ENCODE data around the gene ODR4.
"Not testable (repeated sequence)": the region's sequence is repeated elsewhere in the genome, so short reads cannot be mapped to it uniquely, and the experiment has no call there.

The ODR4 gene

GRCh38 chr1:186461014-186461413, 85.4 kb downstream of the ODR4 start, which contains the start of gene PDC:
Gene PDC, minus strand, starts transcription at chr1:186461114. Its CDS starts 11,655 bp downstream, at chr1:186449459.
- Histone ChIP-seq H4K20me1 (ENCODE audit: low read depth, low read length) (no peaks in the 10 kb centered on the region), H2AFZ (ENCODE audit: low read depth, low read length, severe bottlenecking) (no peak within 1 kb of the TSS), H3K36me3 (ENCODE audit: low read length) (no peaks in the 10 kb centered on the region), H3F3A (ENCODE audit: insufficient read depth) (no peaks in the 10 kb centered on the region), H3K4me2 (ENCODE audit: low read depth, low read length, poor library complexity, severe bottlenecking) (no peak within 1 kb of the TSS), H3K27ac (ENCODE audit: low read depth, low read length) (no peak within 1 kb of the TSS), H3K27me3 (ENCODE audit: low read length) (no peaks in the 10 kb centered on the region), H3K9me3 (ENCODE audit: insufficient read depth, low read length) (no peaks in the 10 kb centered on the region), H3K4me3 (ENCODE audit: insufficient read depth, low read length, poor library complexity, severe bottlenecking) (no peak within 1 kb of the TSS), H3K79me2 (ENCODE audit: insufficient read depth, low read length) (no peaks in the 10 kb centered on the region), H3K9ac (ENCODE audit: low read length) (no peak within 1 kb of the TSS), H3K9me2 (replicated peaks; ENCODE audit: insufficient read depth, low read length) (no peaks in the 10 kb centered on the region)
- TF ChIP-seq CTCF (IDR thresholded peaks at IDR 0.05; ENCODE audit: insufficient read depth, low read length, poor library complexity, severe bottlenecking) (no peak), EZH2phosphoT487 (conservative IDR thresholded peaks at IDR 0.05; ENCODE audit: low read length) (no peak)

GRCh38 chr1:186463511-186463910, 87.9 kb downstream of the ODR4 start:
- Histone ChIP-seq H3K79me2 (ENCODE audit: insufficient read depth, low read length) (no peaks in the 10 kb centered on the region), H3K9me2 (replicated peaks; ENCODE audit: insufficient read depth, low read length) (no peaks in the 10 kb centered on the region), H3K9me3 (ENCODE audit: insufficient read depth, low read length) (no peaks in the 10 kb centered on the region), H3K36me3 (ENCODE audit: low read length) (no peaks in the 10 kb centered on the region), H3K4me3 (ENCODE audit: insufficient read depth, low read length, poor library complexity, severe bottlenecking) (no peak overlapping the region), H3K27me3 (ENCODE audit: low read length) (no peaks in the 10 kb centered on the region), H3K9ac (ENCODE audit: low read length) (no peak overlapping the region), H2AFZ (ENCODE audit: low read depth, low read length, severe bottlenecking) (no peak overlapping the region), H3K27ac (ENCODE audit: low read depth, low read length) (no peak overlapping the region), H3K4me2 (ENCODE audit: low read depth, low read length, poor library complexity, severe bottlenecking) (no peak overlapping the region), H4K20me1 (ENCODE audit: low read depth, low read length) (no peaks in the 10 kb centered on the region), H3F3A (ENCODE audit: insufficient read depth) (no peaks in the 10 kb centered on the region)
- TF ChIP-seq CTCF (IDR thresholded peaks at IDR 0.05; ENCODE audit: insufficient read depth, low read length, poor library complexity, severe bottlenecking) (no peak), EZH2phosphoT487 (conservative IDR thresholded peaks at IDR 0.05; ENCODE audit: low read length) (no peak)

- H3K4me3 ChIP-seq (ENCODE audit: insufficient read depth, low read length, poor library complexity, severe bottlenecking), result no peak overlapping the region
- no peaks in the 10 kb centered on the region for H3K9me2 ChIP-seq (replicated peaks; ENCODE audit: insufficient read depth, low read length)
- H3K9me3 ChIP-seq (ENCODE audit: insufficient read depth, low read length), result no peaks in the 10 kb centered on the region
- H4K20me1 ChIP-seq (ENCODE audit: low read depth, low read length), result no peaks in the 10 kb centered on the region
- H2AFZ ChIP-seq (ENCODE audit: low read depth, low read length, severe bottlenecking), result no peak overlapping the region
- H3K27ac ChIP-seq (ENCODE audit: low read depth, low read length), result no peak overlapping the region
- H3K27me3 ChIP-seq (ENCODE audit: low read length), result no peaks in the 10 kb centered on the region
- no peaks in the 10 kb centered on the region for H3K79me2 ChIP-seq (ENCODE audit: insufficient read depth, low read length)
- H3K9ac ChIP-seq (ENCODE audit: low read length), result no peak overlapping the region
- no peaks in the 10 kb centered on the region for H3K36me3 ChIP-seq (ENCODE audit: low read length)
- H3F3A ChIP-seq (ENCODE audit: insufficient read depth), result no peaks in the 10 kb centered on the region
- no peak overlapping the region for H3K4me2 ChIP-seq (ENCODE audit: low read depth, low read length, poor library complexity, severe bottlenecking)
- TF ChIP-seq CTCF (IDR thresholded peaks at IDR 0.05; ENCODE audit: insufficient read depth, low read length, poor library complexity, severe bottlenecking) (no peak), EZH2phosphoT487 (conservative IDR thresholded peaks at IDR 0.05; ENCODE audit: low read length) (no peak)
Measured at GRCh38 chr1:186463926-186464325, 88.3 kb downstream of the ODR4 start.

- not testable (repeated sequence) for H3K4me3 ChIP-seq (ENCODE audit: insufficient read depth, low read length, poor library complexity, severe bottlenecking); H3K79me2 ChIP-seq (ENCODE audit: insufficient read depth, low read length); H3K4me2 ChIP-seq (ENCODE audit: low read depth, low read length, poor library complexity, severe bottlenecking); H3K36me3 ChIP-seq (ENCODE audit: low read length); H3K27me3 ChIP-seq (ENCODE audit: low read length); H2AFZ ChIP-seq (ENCODE audit: low read depth, low read length, severe bottlenecking); H3K9ac ChIP-seq (ENCODE audit: low read length); H3K27ac ChIP-seq (ENCODE audit: low read depth, low read length); H4K20me1 ChIP-seq (ENCODE audit: low read depth, low read length); H3K9me2 ChIP-seq (replicated peaks; ENCODE audit: insufficient read depth, low read length); H3K9me3 ChIP-seq (ENCODE audit: insufficient read depth, low read length); H3F3A ChIP-seq (ENCODE audit: insufficient read depth)
Measured at GRCh38 chr1:186465491-186465890, 89.9 kb downstream of the ODR4 start.

All from SU-DHL-6 (cell line).